HepG2 (cell line): ENCODE measurements around the gene SSBP2. TPM values are rescaled to one million over a fixed set of nuclear protein-coding genes. Genes with fewer than 3 reads are reported as not detected.

Experiments
- ATAC-seq: fragments of 200-7000 bp; cut with Tn5 transposase; 3 replicates; pipeline ENCODE4 v1.9.1; 2020; ENCODE audit warnings: mild to moderate bottlenecking, moderate library complexity
- BruUV-seq: library from RNA; stranded (reverse); fragments of 400-500 nt; replicated peaks from 2 replicates; lab custom pipeline; 2021; lab: Mats Ljungman, UMichigan
- CTCF ChIA-PET: fragments of 300-600 bp; formaldehyde crosslinking; extraction: SDS; loops from one replicate; lab custom pipeline; 2021; ENCODE audit warnings: low total read pairs, inconsistent platforms, low intra/inter-chr PET ratio; lab: Yijun Ruan, JAX
- POLR2A ChIA-PET: fragments of 350-600 bp; sonication (Branson Sonifier 250); formaldehyde crosslinking; loops from one replicate; lab custom pipeline; 2020; ENCODE audit warnings: antibody characterized with exemption, inconsistent platforms; lab: Yijun Ruan, JAX
- DNase-seq: peaks from one replicate; pipeline ENCODE4 v3.0.0-alpha.2; 2015; ENCODE audit warnings: low spot score
- FAIRE-seq: peaks from 3 replicates; lab custom pipeline; 2011; peaks lifted over from hg19 to GRCh38; lab: Jason Lieb, UNC
- H2AFZ ChIP-seq: one replicate; pipeline ENCODE4 v1.6.1; 2011; ENCODE audit warnings: low read length, inconsistent platforms
- H3K27ac ChIP-seq: fragments of 300-600 bp; 3 replicates; pipeline ENCODE4 v1.8.0; 2011; ENCODE audit warnings: mixed run types, mild to moderate bottlenecking, mixed read lengths, low read length, inconsistent platforms; ENCODE audit not compliant: insufficient read depth; ENCODE audit errors: extremely low read length
- H3K27me3 ChIP-seq, 2 experiments: fragments of 200-600 bp in 1 of 2; 2 replicates in 1 of 2; 3 replicates in 1 of 2; pipeline versions ENCODE4 v1.6.0 to v1.8.0; 2011; ENCODE audit warnings: low read length in 2 of 2, mild to moderate bottlenecking in 2 of 2, moderate library complexity in 2 of 2, inconsistent platforms in 1 of 2; ENCODE audit not compliant: insufficient read depth in 2 of 2, control insufficient read depth in 1 of 2
- H3K36me3 ChIP-seq, 2 experiments: fragments of 200-600 bp in 1 of 2; replicated peaks in 1 of 2; 2 replicates in 1 of 2; 3 replicates in 1 of 2; pipeline versions ENCODE4 v1.5.1 to v1.8.0; 2011; ENCODE audit warnings: low read length in 2 of 2, inconsistent platforms in 1 of 2; ENCODE audit not compliant: insufficient read depth in 2 of 2, control insufficient read depth in 1 of 2
- H3K4me1 ChIP-seq: 2 replicates; pipeline ENCODE4 v1.5.1; 2012; ENCODE audit warnings: low read length, inconsistent platforms; ENCODE audit not compliant: insufficient read depth
- H3K4me2 ChIP-seq: 2 replicates; pipeline ENCODE4 v1.6.0; 2011; ENCODE audit warnings: low read depth, low read length, inconsistent platforms
- H3K4me3 ChIP-seq, 3 experiments: fragments of 200-600 bp in 1 of 3; sonication (generic), shearing (Covaris generic) in 1 of 3; replicated peaks in 1 of 3; 2 replicates each; pipeline ENCODE4 v1.5.1; 2011 to 2016; ENCODE audit warnings: low read length in 3 of 3, inconsistent platforms in 2 of 3, low read depth in 2 of 3, mild to moderate bottlenecking in 2 of 3, control low read depth in 1 of 3, mixed read lengths in 1 of 3; ENCODE audit not compliant: insufficient read depth in 1 of 3
- H3K79me2 ChIP-seq: one replicate; pipeline ENCODE4 v1.6.1; 2011; ENCODE audit warnings: low read length, inconsistent platforms; ENCODE audit not compliant: insufficient read depth
- H3K9ac ChIP-seq: 2 replicates; pipeline ENCODE4 v1.6.0; 2011; ENCODE audit warnings: mild to moderate bottlenecking, low read depth, low read length, inconsistent platforms; ENCODE audit not compliant: insufficient read depth
- H3K9me3 ChIP-seq: 2 replicates; pipeline ENCODE4 v1.5.1; 2012; ENCODE audit warnings: mild to moderate bottlenecking, low read length
- H4K20me1 ChIP-seq: 2 replicates; pipeline ENCODE4 v1.6.0; 2011; ENCODE audit warnings: inconsistent platforms, mild to moderate bottlenecking, low read length, moderate library complexity; ENCODE audit not compliant: insufficient read depth
- CREB1 ChIP-seq, 2 experiments: fragments of 450-650 bp in 1 of 2; IDR thresholded peaks; 2 replicates each; pipeline ENCODE4 v1.6.1; 2016 to 2017; ENCODE audit warnings: control low read depth in 1 of 2, mild to moderate bottlenecking in 1 of 2, missing compliant biosample characterization in 1 of 2, missing genetic modification characterization in 1 of 2
- FOSL2 ChIP-seq: sonication (generic); formaldehyde crosslinking; IDR thresholded peaks from 2 replicates; pipeline ENCODE4 v1.4.0; 2020; ENCODE audit warnings: missing genetic modification reagents
- MLLT10 ChIP-seq: sonication (generic); formaldehyde crosslinking; IDR thresholded peaks from 2 replicates; pipeline ENCODE4 v1.4.0; 2020; ENCODE audit warnings: missing genetic modification reagents
- ZBTB21 ChIP-seq: sonication (generic); formaldehyde crosslinking; IDR thresholded peaks from 2 replicates; pipeline ENCODE4 v1.4.0; 2020; ENCODE audit warnings: missing genetic modification reagents
- ZBTB3 ChIP-seq: sonication (generic); formaldehyde crosslinking; IDR thresholded peaks from 2 replicates; pipeline ENCODE4 v1.4.0; 2020; ENCODE audit warnings: low read depth, mild to moderate bottlenecking, moderate library complexity, missing genetic modification reagents, borderline replicate concordance
- ZFP36L2 ChIP-seq: sonication (generic); formaldehyde crosslinking; IDR thresholded peaks from 2 replicates; pipeline ENCODE4 v1.4.0; 2020; ENCODE audit warnings: missing genetic modification reagents
- ZNF746 ChIP-seq: sonication (generic); formaldehyde crosslinking; IDR thresholded peaks from 2 replicates; pipeline ENCODE4 v1.8.0; 2022; ENCODE audit warnings: mild to moderate bottlenecking, missing genetic modification reagents
- WGBS: methylation state at CpG from one replicate; pipeline ENCODE4 v1.1.6; 2017; ENCODE audit warnings: low lambda C conversion rate; 5-methylcytosine and 5-hydroxymethylcytosine counted together
- in situ Hi-C: cut with HindIII; loops from 2 replicates; pipeline ENCODE4 v1.10.0; 2017; ENCODE audit warnings: low pct_unique_long_range_greater_than_20kb; ENCODE audit not compliant: extremely low pct_ligation_motif_present
- intact Hi-C: fragments of 100-400 bp; cut with micrococcal nuclease; formaldehyde crosslinking; loops from one replicate; pipeline ENCODE4 v1.10.0; 2022; ENCODE audit not compliant: unreplicated experiment
- polyA plus RNA-seq, 8 experiments: library from polyadenylated mRNA; depleted of rRNA in 3 of 8; stranded (reverse) in 7 of 8; unstranded in 1 of 8; fragments of >200 nt; fragmentation: Illumina TruSeq in 4 of 8; extraction: Trizol in 4 of 8; gene quantifications; 2 replicates each; pipeline versions ENCODE4 v1.2.1 to v1.2.3, GENCODE V29; 2011 to 2016; ENCODE audit warnings: low read depth in 4 of 8, missing spikeins in 1 of 8, mixed read lengths in 1 of 8; ENCODE audit not compliant: insufficient read depth in 1 of 8
- total RNA-seq, 5 experiments: library from RNA; depleted of rRNA; stranded (reverse); fragments of >200 nt; fragmentation: Illumina TruSeq; extraction: Trizol; gene quantifications; 2 replicates each; pipeline ENCODE4 v1.2.3, GENCODE V29; 2016; ENCODE audit warnings: low read depth in 1 of 5
- TF ChIP-seq, protein P1 (sequence below): sonication (generic); formaldehyde crosslinking; IDR thresholded peaks from 2 replicates; pipeline ENCODE4 v1.4.0; 2020; ENCODE audit warnings: missing genetic modification reagents
- TF ChIP-seq, protein P2 (sequence below): sonication (generic); formaldehyde crosslinking; IDR thresholded peaks from 2 replicates; pipeline ENCODE4 v1.5.1; 2020; ENCODE audit warnings: missing genetic modification reagents, mild to moderate bottlenecking, borderline replicate concordance
- TF ChIP-seq, protein P3 (sequence below): sonication (generic); formaldehyde crosslinking; IDR thresholded peaks from 2 replicates; pipeline ENCODE4 v1.4.0; 2020; ENCODE audit warnings: missing genetic modification reagents, borderline replicate concordance

Gene SSBP2
- total and polyA plus RNA-seq, 2 of the 13 experiments (the other 11 are each of a cell fraction or from before 2014, with no cell fraction given), result 0.16 TPM; not detected in 1

DNA sequence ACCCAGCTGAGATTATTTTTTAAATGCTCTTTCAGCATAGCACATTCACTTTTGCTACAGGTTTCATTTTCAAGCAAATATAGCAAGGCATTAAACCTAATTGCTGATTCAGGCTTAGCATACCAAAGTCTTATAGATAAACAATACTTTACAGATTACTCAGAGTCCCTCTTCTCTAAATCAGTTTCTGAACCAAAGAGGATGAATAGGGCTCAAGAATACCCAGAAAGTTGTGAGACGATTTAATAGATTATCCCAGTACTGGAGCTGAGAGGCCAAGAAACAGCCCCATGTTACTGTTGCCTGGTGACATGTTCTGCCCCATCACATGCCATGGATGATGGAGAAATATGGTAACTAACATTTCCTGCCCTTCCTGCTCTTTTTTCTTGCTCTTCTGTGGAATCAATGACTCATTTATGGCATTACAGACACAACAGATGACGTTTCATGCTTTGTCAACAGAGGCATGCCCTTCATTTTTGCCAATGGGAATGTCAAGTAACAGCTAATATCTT lies 18.1 kb upstream of the SSBP2 start:
- Histone ChIP-seq H3K79me2 (no peaks in the 10 kb centered on the region), H3K4me1 (no peaks in the 10 kb centered on the region), H3K9me3 (no peaks in the 10 kb centered on the region), H2AFZ (no peak overlapping the region), H4K20me1 (no peaks in the 10 kb centered on the region), H3K36me3 (no peaks in the 10 kb centered on the region), H3K27ac (no peak overlapping the region), H3K4me3 (no peak overlapping the region), H3K9ac (no peak overlapping the region), H3K27me3 (no peaks in the 10 kb centered on the region), H3K4me2 (no peak overlapping the region)
- in situ Hi-C loops (no loop called here), intact Hi-C loops (no loop called here)
- FAIRE-seq, result no peak
- ChIA-PET CTCF (no interaction called here), POLR2A (no interaction called here)
- no TSS peak for BruUV-seq
- no peak for ATAC-seq
- TF ChIP-seq ZNF746 (CRISPR knock-in tag) (no peak), ZBTB3 (CRISPR knock-in tag) (no peak), MLLT10 (CRISPR knock-in tag) (no peak), CREB1 (IDR thresholded peaks at IDR 0.05) (peak; percentile 74), CREB1 (CRISPR knock-in tag; IDR thresholded peaks at IDR 0.05) (no peak), FOSL2 (CRISPR knock-in tag) (peak; percentile 31; the same call in 1 of the 2 replicates), ZBTB21 (no peak), ZFP36L2 (no peak)
- TF ChIP-seq, protein P1, sequence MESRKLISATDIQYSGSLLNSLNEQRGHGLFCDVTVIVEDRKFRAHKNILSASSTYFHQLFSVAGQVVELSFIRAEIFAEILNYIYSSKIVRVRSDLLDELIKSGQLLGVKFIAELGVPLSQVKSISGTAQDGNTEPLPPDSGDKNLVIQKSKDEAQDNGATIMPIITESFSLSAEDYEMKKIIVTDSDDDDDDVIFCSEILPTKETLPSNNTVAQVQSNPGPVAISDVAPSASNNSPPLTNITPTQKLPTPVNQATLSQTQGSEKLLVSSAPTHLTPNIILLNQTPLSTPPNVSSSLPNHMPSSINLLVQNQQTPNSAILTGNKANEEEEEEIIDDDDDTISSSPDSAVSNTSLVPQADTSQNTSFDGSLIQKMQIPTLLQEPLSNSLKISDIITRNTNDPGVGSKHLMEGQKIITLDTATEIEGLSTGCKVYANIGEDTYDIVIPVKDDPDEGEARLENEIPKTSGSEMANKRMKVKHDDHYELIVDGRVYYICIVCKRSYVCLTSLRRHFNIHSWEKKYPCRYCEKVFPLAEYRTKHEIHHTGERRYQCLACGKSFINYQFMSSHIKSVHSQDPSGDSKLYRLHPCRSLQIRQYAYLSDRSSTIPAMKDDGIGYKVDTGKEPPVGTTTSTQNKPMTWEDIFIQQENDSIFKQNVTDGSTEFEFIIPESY (CRISPR knock-in tag), result no peak
- TF ChIP-seq, protein P2, sequence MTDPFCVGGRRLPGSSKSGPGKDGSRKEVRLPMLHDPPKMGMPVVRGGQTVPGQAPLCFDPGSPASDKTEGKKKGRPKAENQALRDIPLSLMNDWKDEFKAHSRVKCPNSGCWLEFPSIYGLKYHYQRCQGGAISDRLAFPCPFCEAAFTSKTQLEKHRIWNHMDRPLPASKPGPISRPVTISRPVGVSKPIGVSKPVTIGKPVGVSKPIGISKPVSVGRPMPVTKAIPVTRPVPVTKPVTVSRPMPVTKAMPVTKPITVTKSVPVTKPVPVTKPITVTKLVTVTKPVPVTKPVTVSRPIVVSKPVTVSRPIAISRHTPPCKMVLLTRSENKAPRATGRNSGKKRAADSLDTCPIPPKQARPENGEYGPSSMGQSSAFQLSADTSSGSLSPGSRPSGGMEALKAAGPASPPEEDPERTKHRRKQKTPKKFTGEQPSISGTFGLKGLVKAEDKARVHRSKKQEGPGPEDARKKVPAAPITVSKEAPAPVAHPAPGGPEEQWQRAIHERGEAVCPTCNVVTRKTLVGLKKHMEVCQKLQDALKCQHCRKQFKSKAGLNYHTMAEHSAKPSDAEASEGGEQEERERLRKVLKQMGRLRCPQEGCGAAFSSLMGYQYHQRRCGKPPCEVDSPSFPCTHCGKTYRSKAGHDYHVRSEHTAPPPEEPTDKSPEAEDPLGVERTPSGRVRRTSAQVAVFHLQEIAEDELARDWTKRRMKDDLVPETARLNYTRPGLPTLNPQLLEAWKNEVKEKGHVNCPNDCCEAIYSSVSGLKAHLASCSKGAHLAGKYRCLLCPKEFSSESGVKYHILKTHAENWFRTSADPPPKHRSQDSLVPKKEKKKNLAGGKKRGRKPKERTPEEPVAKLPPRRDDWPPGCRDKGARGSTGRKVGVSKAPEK (CRISPR knock-in tag), result no peak
- TF ChIP-seq, protein P3, sequence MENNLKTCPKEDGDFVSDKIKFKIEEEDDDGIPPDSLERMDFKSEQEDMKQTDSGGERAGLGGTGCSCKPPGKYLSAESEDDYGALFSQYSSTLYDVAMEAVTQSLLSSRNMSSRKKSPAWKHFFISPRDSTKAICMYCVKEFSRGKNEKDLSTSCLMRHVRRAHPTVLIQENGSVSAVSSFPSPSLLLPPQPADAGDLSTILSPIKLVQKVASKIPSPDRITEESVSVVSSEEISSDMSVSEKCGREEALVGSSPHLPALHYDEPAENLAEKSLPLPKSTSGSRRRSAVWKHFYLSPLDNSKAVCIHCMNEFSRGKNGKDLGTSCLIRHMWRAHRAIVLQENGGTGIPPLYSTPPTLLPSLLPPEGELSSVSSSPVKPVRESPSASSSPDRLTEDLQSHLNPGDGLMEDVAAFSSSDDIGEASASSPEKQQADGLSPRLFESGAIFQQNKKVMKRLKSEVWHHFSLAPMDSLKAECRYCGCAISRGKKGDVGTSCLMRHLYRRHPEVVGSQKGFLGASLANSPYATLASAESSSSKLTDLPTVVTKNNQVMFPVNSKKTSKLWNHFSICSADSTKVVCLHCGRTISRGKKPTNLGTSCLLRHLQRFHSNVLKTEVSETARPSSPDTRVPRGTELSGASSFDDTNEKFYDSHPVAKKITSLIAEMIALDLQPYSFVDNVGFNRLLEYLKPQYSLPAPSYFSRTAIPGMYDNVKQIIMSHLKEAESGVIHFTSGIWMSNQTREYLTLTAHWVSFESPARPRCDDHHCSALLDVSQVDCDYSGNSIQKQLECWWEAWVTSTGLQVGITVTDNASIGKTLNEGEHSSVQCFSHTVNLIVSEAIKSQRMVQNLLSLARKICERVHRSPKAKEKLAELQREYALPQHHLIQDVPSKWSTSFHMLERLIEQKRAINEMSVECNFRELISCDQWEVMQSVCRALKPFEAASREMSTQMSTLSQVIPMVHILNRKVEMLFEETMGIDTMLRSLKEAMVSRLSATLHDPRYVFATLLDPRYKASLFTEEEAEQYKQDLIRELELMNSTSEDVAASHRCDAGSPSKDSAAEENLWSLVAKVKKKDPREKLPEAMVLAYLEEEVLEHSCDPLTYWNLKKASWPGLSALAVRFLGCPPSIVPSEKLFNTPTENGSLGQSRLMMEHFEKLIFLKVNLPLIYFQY (CRISPR knock-in tag), result no peak
- WGBS, result 27% methylated on average over 2 of the region's 2 CpGs
- peak; percentile 3 for DNase-seq
